ENCODE results near the gene NAE1.
A peak's percentile ranks its signal among the peaks of the same experiment; 100 is the strongest.
"Not testable (repeated sequence)": the region's sequence is repeated elsewhere in the genome, so short reads cannot be mapped to it uniquely, and the experiment has no call there.

Gene NAE1

GRCh38 chr16:66830422-66831404, at the start of gene NAE1:
NAE1 (minus strand) TSS chr16:66830976; CDS start chr16:66830899, 77 bp downstream.
- peak; percentile 67 to 87 (median 82) for DNase-seq (ENCODE audit: low read depth in 4 of 4, low spot score in 1 of 4)

GRCh38 chr16:66878067-66878466, 47.3 kb upstream of the NAE1 start:
- DNase-seq (ENCODE audit: low read depth in 4 of 4, low spot score in 1 of 4): peak in 2 of 4 experiments; percentile 43 to 69

- DNase-seq (ENCODE audit: low read depth in 4 of 4, low spot score in 1 of 4): no peak
Observed at GRCh38 chr16:66874079-66874775, 43.5 kb upstream of the NAE1 start.

- DNase-seq (ENCODE audit: low read depth in 4 of 4, low spot score in 1 of 4): no peak
Observed at GRCh38 chr16:66873685-66874055, 42.9 kb upstream of the NAE1 start.

- peak; percentile 78 to 91 (median 82) for DNase-seq (ENCODE audit: low read depth in 4 of 4, low spot score in 1 of 4)
Observed at GRCh38 chr16:66872943-66873684, 42.3 kb upstream of the NAE1 start.

DNA sequence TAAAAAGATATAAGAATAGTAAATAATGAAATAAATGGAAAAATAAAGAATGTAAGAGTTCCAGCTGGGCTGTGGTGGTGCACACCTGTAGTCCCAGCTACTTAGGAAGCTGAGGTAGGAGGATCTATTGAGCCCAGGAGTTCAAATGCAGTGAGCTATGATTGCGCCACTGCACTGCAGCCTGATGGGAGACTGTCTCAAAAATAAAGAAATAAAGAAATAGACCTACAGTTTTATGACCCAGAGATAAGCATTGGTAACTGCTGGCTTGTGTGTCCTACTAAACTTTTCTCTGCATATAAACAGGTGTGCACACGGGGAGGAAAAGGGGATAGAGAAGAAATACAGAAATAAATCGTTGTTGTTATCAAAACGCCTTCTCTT, 41.8 kb upstream of the NAE1 start:
- DNase-seq (ENCODE audit: low read depth in 4 of 4, low spot score in 1 of 4): no peak

- no peak for DNase-seq (ENCODE audit: low read depth in 4 of 4, low spot score in 1 of 4)
Observed at GRCh38 chr16:66871840-66872239, 41.1 kb upstream of the NAE1 start.

DNA sequence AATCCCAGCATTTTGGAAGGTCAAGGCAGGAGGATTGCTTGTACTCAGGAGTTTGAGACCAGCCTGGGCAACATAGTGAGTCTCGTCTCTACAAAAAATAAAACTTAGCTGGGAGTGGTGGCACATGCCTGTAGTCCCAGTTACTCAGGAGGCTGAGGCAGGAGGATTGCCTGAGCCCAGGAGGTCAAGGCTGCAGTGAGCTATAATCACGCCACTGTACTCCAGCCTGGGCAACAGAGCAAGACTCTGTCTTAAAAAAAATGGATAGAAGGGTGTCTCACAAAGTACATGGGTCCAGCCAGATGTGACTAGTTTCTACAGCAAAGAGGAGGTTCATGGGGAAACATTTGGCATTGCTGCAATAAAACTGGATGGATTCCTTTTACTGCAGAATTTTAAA, 40.6 kb upstream of the NAE1 start:
- DNase-seq (ENCODE audit: low read depth in 4 of 4, low spot score in 1 of 4): not testable (repeated sequence)

DNA sequence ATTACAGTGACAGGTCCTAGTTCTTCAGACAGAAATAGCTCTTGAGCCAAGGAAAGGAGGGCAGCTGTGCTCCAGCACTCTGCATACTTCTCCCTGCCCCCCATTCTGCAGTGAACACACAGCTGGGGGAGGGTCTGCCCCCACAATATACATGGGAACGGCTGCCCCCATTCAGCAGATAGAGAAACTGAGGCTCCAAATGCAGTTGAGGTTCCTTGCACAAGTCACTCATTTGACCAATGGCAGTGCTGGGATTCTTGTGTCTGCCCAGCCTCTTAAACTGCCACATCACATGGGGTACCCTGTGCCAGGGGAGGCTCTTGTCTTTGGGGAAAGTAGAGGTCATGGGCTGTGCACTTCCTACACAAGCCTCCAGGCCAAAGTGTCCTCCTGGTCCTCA, 38.6 kb upstream of the NAE1 start:
- no peak for DNase-seq (ENCODE audit: low read depth in 4 of 4, low spot score in 1 of 4)

DNA sequence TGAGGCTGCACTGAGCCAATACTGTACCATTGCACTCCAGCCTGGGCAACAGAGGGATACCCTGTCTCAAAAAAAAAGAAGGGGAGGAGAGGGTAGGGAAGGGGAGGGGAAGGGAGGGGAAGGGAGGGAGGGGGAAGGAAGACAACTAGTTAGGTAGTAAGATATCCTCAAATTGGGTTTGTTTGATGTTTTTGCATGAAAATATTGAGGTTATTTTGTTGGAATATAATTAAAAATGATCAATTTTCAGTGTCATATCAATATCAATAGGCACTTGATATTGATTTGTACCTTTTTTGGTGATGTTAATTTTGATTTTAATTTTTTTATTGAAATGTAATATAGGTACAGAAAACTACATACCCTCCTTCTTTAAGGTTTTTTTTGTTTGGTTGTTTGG, 32.9 kb upstream of the NAE1 start:
- no peak for DNase-seq (ENCODE audit: low read depth in 4 of 4, low spot score in 1 of 4)

- DNase-seq (ENCODE audit: low read depth in 4 of 4, low spot score in 1 of 4): no peak
Observed at GRCh38 chr16:66862023-66862520, 31.3 kb upstream of the NAE1 start.

GRCh38 chr16:66859397-66860068, 28.8 kb upstream of the NAE1 start:
- DNase-seq (ENCODE audit: low read depth in 4 of 4, low spot score in 1 of 4): no peak

GRCh38 chr16:66858740-66859396, 28.1 kb upstream of the NAE1 start:
- DNase-seq (ENCODE audit: low read depth in 4 of 4, low spot score in 1 of 4): no peak

DNA sequence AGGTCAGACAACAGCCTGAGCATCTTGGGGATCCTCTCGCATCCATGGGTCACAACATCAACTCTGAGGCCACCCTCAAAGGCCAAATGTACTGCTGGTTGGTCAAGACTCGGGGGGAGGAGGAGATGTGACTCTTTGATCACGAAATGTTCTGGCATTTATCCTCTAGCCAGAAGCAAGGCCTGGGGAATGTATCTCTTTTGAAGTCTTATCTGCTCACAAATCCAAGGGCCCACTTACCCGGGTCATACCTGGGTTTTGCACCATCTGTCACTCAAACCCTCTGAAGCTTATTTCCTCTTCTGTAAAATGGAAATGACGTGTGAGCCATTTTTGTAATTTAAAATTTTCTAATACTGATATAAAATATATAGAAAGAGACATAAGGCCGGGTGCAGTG, 26.7 kb upstream of the NAE1 start:
- DNase-seq (ENCODE audit: low read depth in 4 of 4, low spot score in 1 of 4): no peak

DNA sequence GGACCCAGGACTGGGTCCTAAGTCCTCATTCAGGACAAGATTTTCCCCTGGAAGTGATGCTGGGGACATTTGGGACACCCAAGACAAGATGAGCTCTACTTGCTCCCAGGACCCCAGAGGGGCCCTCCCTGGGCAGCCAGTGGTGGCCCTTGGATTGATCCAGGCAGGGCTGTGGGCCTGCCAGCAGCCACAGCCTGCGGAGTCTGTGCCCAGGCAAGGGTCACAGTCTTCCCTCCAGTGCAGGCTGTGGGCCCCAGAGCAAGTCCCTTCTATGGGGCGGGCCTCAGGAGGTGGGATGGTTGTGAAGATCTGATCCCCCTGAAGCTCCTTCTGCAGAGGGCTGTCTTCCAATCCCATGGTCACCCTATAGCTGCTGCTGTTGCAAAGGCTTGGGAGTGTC, 26.0 kb upstream of the NAE1 start:
- DNase-seq (ENCODE audit: low read depth in 4 of 4, low spot score in 1 of 4): no peak

DNA sequence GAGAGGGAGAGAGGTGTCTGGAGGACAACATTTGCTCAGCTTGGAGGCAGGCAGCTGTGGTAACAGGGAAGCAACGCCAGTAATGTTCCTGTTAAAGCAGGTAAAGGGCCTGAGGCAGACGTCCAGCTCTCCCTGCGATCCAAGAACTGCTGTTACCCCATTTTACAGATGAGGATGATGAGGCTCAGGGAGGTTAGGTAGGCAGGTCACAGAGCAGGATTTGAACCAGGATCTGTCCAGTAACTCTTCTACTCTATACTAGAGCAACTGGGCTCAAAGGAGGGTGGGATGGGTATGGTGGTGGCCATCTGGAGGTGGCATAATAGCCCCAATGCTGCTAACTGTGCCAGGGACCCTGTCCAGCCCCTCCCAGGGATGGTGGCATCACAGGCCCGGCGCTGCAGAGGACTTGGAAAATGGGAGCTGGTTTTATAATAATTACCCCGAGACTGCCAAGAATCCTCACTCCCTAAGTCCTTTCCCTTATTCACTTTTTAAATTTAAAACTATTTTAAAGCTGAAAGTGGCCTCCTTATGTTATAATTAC, 25.5 kb upstream of the NAE1 start:
- DNase-seq (ENCODE audit: low read depth in 4 of 4, low spot score in 1 of 4): no peak

- DNase-seq (ENCODE audit: low read depth in 4 of 4, low spot score in 1 of 4): no peak
Observed at GRCh38 chr16:66853261-66854139, 22.7 kb upstream of the NAE1 start.

DNA sequence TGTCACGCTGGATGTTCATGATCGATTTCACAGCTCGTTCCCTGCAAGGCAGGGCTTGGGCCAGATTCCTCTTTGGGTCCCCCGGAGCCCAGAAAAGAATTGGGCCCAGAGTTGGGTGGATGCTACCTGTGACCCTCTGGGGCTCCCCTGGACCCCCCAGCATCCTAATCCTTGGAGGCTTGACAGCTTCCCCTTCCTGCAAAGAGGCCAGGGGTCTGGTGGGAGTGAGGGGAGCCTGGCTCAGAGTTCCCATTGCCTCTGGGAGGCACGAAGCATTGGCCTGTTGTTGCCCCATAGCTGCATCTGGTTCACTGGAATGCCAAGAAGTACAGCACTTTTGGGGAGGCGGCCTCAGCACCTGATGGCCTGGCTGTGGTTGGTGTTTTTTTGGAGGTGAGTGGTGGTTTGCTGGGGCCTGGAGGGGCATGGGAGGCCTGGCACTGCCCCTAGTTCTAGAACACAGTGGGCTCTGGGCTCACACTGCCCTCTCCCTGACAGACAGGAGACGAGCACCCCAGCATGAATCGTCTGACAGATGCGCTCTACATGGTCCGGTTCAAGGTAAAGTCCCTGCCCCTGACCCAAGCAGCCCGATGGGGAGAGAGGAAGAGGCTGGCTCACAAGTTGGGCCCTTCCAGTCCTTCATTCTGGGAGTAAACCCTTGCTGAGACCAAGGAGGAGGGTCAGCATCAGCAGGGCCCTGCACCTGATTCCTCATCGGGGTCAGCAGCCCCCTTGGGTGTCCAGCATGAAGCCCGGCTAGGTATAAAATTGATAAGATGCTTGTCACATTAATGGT, 20.6 kb upstream of the NAE1 start:
- DNase-seq (ENCODE audit: low read depth in 4 of 4, low spot score in 1 of 4): no peak

All from stimulated activated CD4-positive, alpha-beta T cell treated with anti-CD3 and anti-CD28 coated beads, Interleukin-1b, Interleukin-23, amount 100 ng/mL, for 24 hours (primary cell).